Osteocyte (in vitro differentiated cells): ENCODE data around the gene C12orf76. TPM values are rescaled to one million over a fixed set of nuclear protein-coding genes. Genes with fewer than 3 reads are reported as not detected.
"Not testable (repeated sequence)": the region's sequence is repeated elsewhere in the genome, so short reads cannot be mapped to it uniquely, and the experiment has no call there.

Source experiments
- DNase-seq: peaks from one replicate; pipeline ENCODE4 v3.0.0; 2021; ENCODE audit warnings: mixed read lengths; ENCODE audit not compliant: unreplicated experiment; ENCODE audit errors: extremely low spot score
- H3K27ac Mint-ChIP-seq: one replicate; pipeline ENCODE4 v1.8.0; 2021; ENCODE audit warnings: mild to moderate bottlenecking, mixed read lengths; ENCODE audit not compliant: unreplicated experiment
- H3K27me3 Mint-ChIP-seq: one replicate; pipeline ENCODE4 v1.8.0; 2021; ENCODE audit warnings: mixed read lengths; ENCODE audit not compliant: unreplicated experiment
- H3K36me3 Mint-ChIP-seq: one replicate; pipeline ENCODE4 v1.8.0; 2021; ENCODE audit warnings: mixed read lengths; ENCODE audit not compliant: unreplicated experiment
- H3K4me1 Mint-ChIP-seq: one replicate; pipeline ENCODE4 v1.8.0; 2021; ENCODE audit warnings: mixed read lengths; ENCODE audit not compliant: unreplicated experiment
- H3K4me3 Mint-ChIP-seq: one replicate; pipeline ENCODE4 v1.8.0; 2021; ENCODE audit warnings: mild to moderate bottlenecking, moderate library complexity, mixed read lengths; ENCODE audit not compliant: unreplicated experiment
- H3K9me3 Mint-ChIP-seq: one replicate; pipeline ENCODE4 v1.8.0; 2021; ENCODE audit warnings: mixed read lengths; ENCODE audit not compliant: unreplicated experiment
- CTCF ChIP-seq: fragments of 200-600 bp; sonication (generic); IDR thresholded peaks from 2 replicates; pipeline ENCODE4 v1.5.0; 2021; ENCODE audit warnings: antibody characterized with exemption, mild to moderate bottlenecking, moderate library complexity
- total RNA-seq: library from RNA; stranded (reverse); gene quantifications from 2 replicates; pipeline ENCODE4 v1.2.1, GENCODE V29; 2021

The C12orf76 gene
- total RNA-seq, 1 donor from 2014 or later = 13.7 TPM

- Mint-ChIP-seq H3K9me3 (no peaks in the 10 kb centered on the region), H3K36me3 (no peaks in the 10 kb centered on the region), H3K4me1 (no peaks in the 10 kb centered on the region), H3K4me3 (no peak overlapping the region), H3K27me3 (peaks cover 16% of the 10 kb centered on the region), H3K27ac (no peak overlapping the region)
- DNase-seq = no peak
- no peak for TF ChIP-seq CTCF
Measured at GRCh38 chr12:110071967-110072366, 23.6 kb upstream of the C12orf76 start.

DNA sequence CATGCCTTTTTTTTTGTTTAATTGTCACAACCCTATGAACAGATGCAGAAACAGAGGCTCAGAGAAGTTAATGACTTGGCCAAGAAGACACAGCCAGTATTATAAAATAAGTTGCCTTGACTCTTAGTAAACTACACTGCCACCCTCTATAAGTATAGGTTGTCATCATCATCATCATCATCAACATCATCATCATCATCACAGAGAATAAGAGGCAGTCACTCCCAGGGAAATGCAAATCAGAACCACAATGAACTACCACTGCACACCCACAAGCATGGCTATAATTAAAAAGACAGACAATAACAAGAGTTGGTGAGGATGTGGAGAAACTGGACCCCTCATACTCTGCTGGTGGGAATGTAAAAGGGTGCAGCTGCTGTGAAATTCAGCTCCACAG lies 23.2 kb upstream of the C12orf76 start:
- Mint-ChIP-seq H3K27me3 (peaks cover 16% of the 10 kb centered on the region), H3K4me1 (no peaks in the 10 kb centered on the region), H3K4me3 (no peak overlapping the region), H3K9me3 (no peaks in the 10 kb centered on the region), H3K36me3 (no peaks in the 10 kb centered on the region), H3K27ac (no peak overlapping the region)
- no peak for TF ChIP-seq CTCF
- DNase-seq = no peak

- no peak for TF ChIP-seq CTCF
- H3K4me1 Mint-ChIP-seq = no peaks in the 10 kb centered on the region
- no peak for DNase-seq
- no peak overlapping the region for H3K27ac Mint-ChIP-seq
- no peaks in the 10 kb centered on the region for H3K9me3 Mint-ChIP-seq
- H3K36me3 Mint-ChIP-seq = no peaks in the 10 kb centered on the region
- H3K4me3 Mint-ChIP-seq = no peak overlapping the region
- H3K27me3 Mint-ChIP-seq = peaks cover 18% of the 10 kb centered on the region
Measured at GRCh38 chr12:110068654-110069053, 20.3 kb upstream of the C12orf76 start.

GRCh38 chr12:110068115-110068514 lies 19.8 kb upstream of the C12orf76 start:
- H3K4me1 Mint-ChIP-seq, H3K4me3 Mint-ChIP-seq, H3K27ac Mint-ChIP-seq, H3K9me3 Mint-ChIP-seq, DNase-seq, H3K36me3 Mint-ChIP-seq: not testable (repeated sequence)
- peaks cover 15% of the 10 kb centered on the region for H3K27me3 Mint-ChIP-seq

DNA sequence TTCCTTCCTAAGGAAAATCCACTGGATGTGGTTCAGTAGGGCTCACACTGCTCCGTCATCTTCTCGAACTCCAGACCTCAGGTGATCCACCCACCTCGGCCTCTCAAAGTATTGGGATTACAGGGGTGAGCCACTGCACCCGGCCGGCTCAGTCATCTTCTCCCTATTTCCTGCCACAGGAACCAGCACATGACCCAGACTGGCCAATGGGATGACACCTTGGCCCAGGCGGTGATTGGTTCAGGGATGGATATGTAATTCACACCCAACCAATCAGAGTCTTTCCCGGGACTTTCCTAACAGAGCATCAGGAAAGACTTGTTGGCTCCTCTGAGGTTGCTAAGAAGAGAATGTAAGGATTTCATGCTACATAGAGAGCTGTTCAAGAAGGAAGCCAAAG lies 19.2 kb upstream of the C12orf76 start:
- TF ChIP-seq CTCF = no peak
- DNase-seq = no peak
- H3K9me3 Mint-ChIP-seq = no peaks in the 10 kb centered on the region
- peaks cover 13% of the 10 kb centered on the region for H3K27me3 Mint-ChIP-seq
- no peak overlapping the region for H3K4me3 Mint-ChIP-seq
- H3K36me3 Mint-ChIP-seq = no peaks in the 10 kb centered on the region
- H3K27ac Mint-ChIP-seq = no peak overlapping the region
- H3K4me1 Mint-ChIP-seq = no peaks in the 10 kb centered on the region

- Mint-ChIP-seq H3K27me3 (peaks cover 6% of the 10 kb centered on the region), H3K4me1 (no peaks in the 10 kb centered on the region), H3K9me3 (no peaks in the 10 kb centered on the region), H3K36me3 (no peaks in the 10 kb centered on the region), H3K4me3 (no peak overlapping the region), H3K27ac (no peak overlapping the region)
- TF ChIP-seq CTCF = no peak
- no peak for DNase-seq
Measured at GRCh38 chr12:110065540-110065939, 17.2 kb upstream of the C12orf76 start.
